Activated T-helper 2 cell treated with anti-CD3 and anti-CD28 coated beads, Interferon-gamma antibody, Interleukin-2, Interleukin-4, amounts not matched to agents 10 μg/mL and 5 μg/mL and 100 μg/mL, durations not matched to agents 14 hours and 24 hours and 36 hours (primary cell): Measurements from ENCODE around the gene NUPR1. TPM values are rescaled to one million over a fixed set of nuclear protein-coding genes. Genes with fewer than 3 reads are reported as not detected.
"Not testable (repeated sequence)": the region's sequence is repeated elsewhere in the genome, so short reads cannot be mapped to it uniquely, and the experiment has no call there.

Experiments
- DNase-seq: peaks from one replicate; pipeline ENCODE4 v3.0.0; 2021; ENCODE audit warnings: low spot score
- H3K27ac Mint-ChIP-seq: one replicate; pipeline ENCODE4 v1.8.0; 2021; ENCODE audit warnings: mixed read lengths
- H3K27me3 Mint-ChIP-seq: one replicate; pipeline ENCODE4 v1.8.0; 2021; ENCODE audit warnings: low read depth, mixed read lengths
- H3K36me3 Mint-ChIP-seq: one replicate; pipeline ENCODE4 v1.8.0; 2021; ENCODE audit warnings: low read depth, mixed read lengths
- H3K4me1 Mint-ChIP-seq: one replicate; pipeline ENCODE4 v1.8.0; 2021; ENCODE audit warnings: low read depth, mixed read lengths
- H3K4me3 Mint-ChIP-seq: one replicate; pipeline ENCODE4 v1.8.0; 2021; ENCODE audit warnings: low read depth, mild to moderate bottlenecking, moderate library complexity, mixed read lengths
- H3K9me3 Mint-ChIP-seq: one replicate; pipeline ENCODE4 v1.8.0; 2021; ENCODE audit warnings: mixed read lengths
- intact Hi-C: fragments of 100-400 bp; cut with micrococcal nuclease; formaldehyde crosslinking; loops from one replicate; pipeline ENCODE4 v1.15.1; 2023
- total RNA-seq: library from RNA; stranded (reverse); gene quantifications from 2 replicates; pipeline ENCODE4 v1.2.3, GENCODE V29; 2022

NUPR1 gene
- total RNA-seq, 1 donor from 2014 or later = not detected

- H3K27me3 Mint-ChIP-seq = peaks cover 4% of the 10 kb centered on the region
- H3K9me3 Mint-ChIP-seq = no peaks in the 10 kb centered on the region
- H3K4me3 Mint-ChIP-seq = no peak overlapping the region
- intact Hi-C loops = no loop called here
- no peak overlapping the region for H3K27ac Mint-ChIP-seq
- peaks cover 3% of the 10 kb centered on the region for H3K4me1 Mint-ChIP-seq
- DNase-seq = no peak
- no peaks in the 10 kb centered on the region for H3K36me3 Mint-ChIP-seq
These were observed 10.3 kb downstream of the NUPR1 start for GRCh38 chr16:28528463-28528867.

- peaks cover 3% of the 10 kb centered on the region for H3K4me1 Mint-ChIP-seq
- H3K27me3 Mint-ChIP-seq = peaks cover 4% of the 10 kb centered on the region
- no peak overlapping the region for H3K27ac Mint-ChIP-seq
- H3K4me3 Mint-ChIP-seq = no peak overlapping the region
- intact Hi-C loops = no loop called here
- DNase-seq = no peak
- H3K9me3 Mint-ChIP-seq = no peaks in the 10 kb centered on the region
- H3K36me3 Mint-ChIP-seq = no peaks in the 10 kb centered on the region
These were observed 10.8 kb downstream of the NUPR1 start for GRCh38 chr16:28527985-28528384.

GRCh38 chr16:28527100-28527785 is 11.5 kb downstream of the NUPR1 start:
- H3K4me1 Mint-ChIP-seq, intact Hi-C loops, H3K4me3 Mint-ChIP-seq, H3K27me3 Mint-ChIP-seq, DNase-seq, H3K9me3 Mint-ChIP-seq, H3K27ac Mint-ChIP-seq, H3K36me3 Mint-ChIP-seq: not testable (repeated sequence)

- intact Hi-C loops = no loop called here
- H3K9me3 Mint-ChIP-seq = no peaks in the 10 kb centered on the region
- H3K4me1 Mint-ChIP-seq = peaks cover 3% of the 10 kb centered on the region
These were observed 12.3 kb downstream of the NUPR1 start for GRCh38 chr16:28526201-28527099.

GRCh38 chr16:28524681-28525171 is 14.0 kb downstream of the NUPR1 start:
- Mint-ChIP-seq H3K27ac (no peak overlapping the region), H3K4me3 (no peak overlapping the region)
- intact Hi-C loops = no loop called here

More at GRCh38 chr16:28526201-28527099, 12.3 kb downstream of the NUPR1 start:
- no peak overlapping the region for H3K27ac Mint-ChIP-seq
- no peak for DNase-seq
- H3K27me3 Mint-ChIP-seq = peaks cover 4% of the 10 kb centered on the region
- H3K36me3 Mint-ChIP-seq = no peaks in the 10 kb centered on the region
- no peak overlapping the region for H3K4me3 Mint-ChIP-seq

GRCh38 chr16:28522792-28523191 is 16.0 kb downstream of the NUPR1 start:
- Mint-ChIP-seq H3K36me3 (no peaks in the 10 kb centered on the region), H3K9me3 (no peaks in the 10 kb centered on the region), H3K27ac (no peak overlapping the region), H3K4me3 (no peak overlapping the region), H3K27me3 (peaks cover 4% of the 10 kb centered on the region), H3K4me1 (peaks cover 3% of the 10 kb centered on the region)
- no peak for DNase-seq
- intact Hi-C loops = no loop called here

More at GRCh38 chr16:28524681-28525171, 14.0 kb downstream of the NUPR1 start:
- no peak for DNase-seq
- Mint-ChIP-seq H3K9me3 (no peaks in the 10 kb centered on the region), H3K36me3 (no peaks in the 10 kb centered on the region), H3K27me3 (peaks cover 4% of the 10 kb centered on the region), H3K4me1 (peaks cover 3% of the 10 kb centered on the region)

- Mint-ChIP-seq H3K36me3 (no peaks in the 10 kb centered on the region), H3K4me1 (peaks cover 3% of the 10 kb centered on the region), H3K4me3 (no peak overlapping the region), H3K9me3 (no peaks in the 10 kb centered on the region), H3K27ac (no peak overlapping the region), H3K27me3 (peaks cover 2% of the 10 kb centered on the region)
- intact Hi-C loops = no loop called here
- DNase-seq = no peak
These were observed 17.3 kb downstream of the NUPR1 start for GRCh38 chr16:28521436-28521835.

GRCh38 chr16:28520672-28521071 is 18.1 kb downstream of the NUPR1 start:
- Mint-ChIP-seq H3K9me3 (no peaks in the 10 kb centered on the region), H3K36me3 (no peaks in the 10 kb centered on the region), H3K4me3 (no peak overlapping the region), H3K27me3 (no peaks in the 10 kb centered on the region), H3K4me1 (peaks cover 3% of the 10 kb centered on the region), H3K27ac (no peak overlapping the region)
- intact Hi-C loops = no loop called here
- DNase-seq = no peak

GRCh38 chr16:28514246-28514645 is 24.5 kb downstream of the NUPR1 start:
- DNase-seq = no peak
- Mint-ChIP-seq H3K4me3 (no peak overlapping the region), H3K9me3 (no peaks in the 10 kb centered on the region), H3K27me3 (no peaks in the 10 kb centered on the region), H3K36me3 (no peaks in the 10 kb centered on the region), H3K27ac (no peak overlapping the region), H3K4me1 (no peaks in the 10 kb centered on the region)
- intact Hi-C loops = no loop called here

GRCh38 chr16:28513484-28514181 is 25.1 kb downstream of the NUPR1 start:
- H3K27ac Mint-ChIP-seq = no peak overlapping the region
- no peaks in the 10 kb centered on the region for H3K27me3 Mint-ChIP-seq
- H3K9me3 Mint-ChIP-seq = no peaks in the 10 kb centered on the region
- intact Hi-C loops = no loop called here
- no peaks in the 10 kb centered on the region for H3K36me3 Mint-ChIP-seq
- H3K4me3 Mint-ChIP-seq = no peak overlapping the region
- no peak for DNase-seq
- no peaks in the 10 kb centered on the region for H3K4me1 Mint-ChIP-seq

GRCh38 chr16:28511801-28512789 is 26.7 kb downstream of the NUPR1 start:
- Mint-ChIP-seq H3K36me3 (no peaks in the 10 kb centered on the region), H3K9me3 (no peaks in the 10 kb centered on the region), H3K4me1 (peaks cover 10% of the 10 kb centered on the region), H3K27me3 (no peaks in the 10 kb centered on the region), H3K4me3 (no peak overlapping the region), H3K27ac (no peak overlapping the region)
- no peak for DNase-seq
- intact Hi-C loops = no loop called here

GRCh38 chr16:28511031-28511430 is 27.7 kb downstream of the NUPR1 start:
- no peaks in the 10 kb centered on the region for H3K27me3 Mint-ChIP-seq

More at GRCh38 chr16:28511031-28511430, 27.7 kb downstream of the NUPR1 start:
- no peak for DNase-seq
- Mint-ChIP-seq H3K4me3 (no peak overlapping the region), H3K9me3 (no peaks in the 10 kb centered on the region), H3K4me1 (peaks cover 10% of the 10 kb centered on the region), H3K36me3 (no peaks in the 10 kb centered on the region), H3K27ac (no peak overlapping the region)
- intact Hi-C loops = no loop called here
